OCI-LY3 (cell line): ENCODE results near the gene STIM1.

Source experiments
- H2AFZ ChIP-seq: fragments of 200-600, 300-600 bp; shearing (Covaris generic); 2 replicates; pipeline ENCODE4 v1.6.0; 2014; ENCODE audit warnings: antibody characterized with exemption, low read depth, low read length
- H3K27ac ChIP-seq: fragments of 200-600, 300-600 bp; sonication (generic); 2 replicates; pipeline ENCODE4 v1.5.1; 2014; ENCODE audit warnings: mild to moderate bottlenecking, low read length, moderate library complexity, mixed read lengths
- H3K27me3 ChIP-seq: fragments of 200-600, 300-600 bp; sonication (generic); 2 replicates; pipeline ENCODE4 v1.6.1; 2014; ENCODE audit warnings: low read depth, low read length, mixed read lengths
- H3K36me3 ChIP-seq: fragments of 200-600, 300-600 bp; sonication (generic); replicated peaks from 2 replicates; pipeline ENCODE3; 2014; ENCODE audit warnings: low read depth, low read length, mixed read lengths
- H3K4me1 ChIP-seq: fragments of 300-600, 200-600 bp; sonication (generic); 2 replicates; pipeline ENCODE4 v1.6.1; 2014; ENCODE audit warnings: low read length, mixed read lengths
- H3K4me2 ChIP-seq: fragments of 200-600, 300-600 bp; sonication (generic); 2 replicates; pipeline ENCODE4 v1.6.1; 2014; ENCODE audit warnings: low read length, mixed read lengths
- H3K4me3 ChIP-seq: fragments of 300-600, 200-600 bp; sonication (generic); 2 replicates; pipeline ENCODE4 v1.5.1; 2014; ENCODE audit warnings: antibody characterized with exemption, mild to moderate bottlenecking, low read length, moderate library complexity
- H3K79me2 ChIP-seq: fragments of 300-600, 200-600 bp; shearing (Covaris generic); 2 replicates; pipeline ENCODE4 v1.6.1; 2014; ENCODE audit warnings: mild to moderate bottlenecking, low read length, mixed read lengths
- H3K9ac ChIP-seq: fragments of 300-600, 200-600 bp; shearing (Covaris generic); 2 replicates; pipeline ENCODE4 v1.6.0; 2014; ENCODE audit warnings: mild to moderate bottlenecking, low read length, moderate library complexity
- H3K9me3 ChIP-seq: fragments of 200-600, 300-600 bp; shearing (Covaris generic); 2 replicates; pipeline ENCODE4 v1.6.1; 2014; ENCODE audit warnings: low read length, mixed read lengths; ENCODE audit not compliant: insufficient read depth
- H4K20me1 ChIP-seq: fragments of 200-600, 300-600 bp; sonication (generic); 2 replicates; pipeline ENCODE4 v1.6.1; 2016; ENCODE audit warnings: low read length, mixed read lengths; ENCODE audit not compliant: insufficient read depth
- EZH2phosphoT487 ChIP-seq: fragments of 200-600 bp; shearing (Covaris generic); IDR thresholded peaks from 2 replicates; pipeline ENCODE4 v1.6.1; 2018; ENCODE audit warnings: antibody characterized with exemption, mixed run types, low read depth
- TF ChIP-seq, protein P1 (sequence below): fragments of 200-600, 300-600 bp; sonication (generic); IDR thresholded peaks from 2 replicates; pipeline ENCODE4 v1.5.1; 2014; ENCODE audit warnings: antibody characterized with exemption, low read length, low read depth

The STIM1 gene

GRCh38 chr11:3838504-3838903, 17.0 kb upstream of the STIM1 start:
- peak overlapping the region; percentile 96; the same call in 1 of the 2 replicates for H3K9ac ChIP-seq
- H3K27ac ChIP-seq = no peak overlapping the region
- H3K4me1 ChIP-seq = peaks cover 48% of the 10 kb centered on the region
- no peaks in the 10 kb centered on the region for H3K9me3 ChIP-seq
- peak overlapping the region; percentile 97 for H3K4me2 ChIP-seq
- peaks cover 62% of the 10 kb centered on the region for H4K20me1 ChIP-seq
- H3K79me2 ChIP-seq = peaks cover 71% of the 10 kb centered on the region
- no peaks in the 10 kb centered on the region for H3K27me3 ChIP-seq
- no peak for TF ChIP-seq EZH2phosphoT487
- TF ChIP-seq, protein P1, sequence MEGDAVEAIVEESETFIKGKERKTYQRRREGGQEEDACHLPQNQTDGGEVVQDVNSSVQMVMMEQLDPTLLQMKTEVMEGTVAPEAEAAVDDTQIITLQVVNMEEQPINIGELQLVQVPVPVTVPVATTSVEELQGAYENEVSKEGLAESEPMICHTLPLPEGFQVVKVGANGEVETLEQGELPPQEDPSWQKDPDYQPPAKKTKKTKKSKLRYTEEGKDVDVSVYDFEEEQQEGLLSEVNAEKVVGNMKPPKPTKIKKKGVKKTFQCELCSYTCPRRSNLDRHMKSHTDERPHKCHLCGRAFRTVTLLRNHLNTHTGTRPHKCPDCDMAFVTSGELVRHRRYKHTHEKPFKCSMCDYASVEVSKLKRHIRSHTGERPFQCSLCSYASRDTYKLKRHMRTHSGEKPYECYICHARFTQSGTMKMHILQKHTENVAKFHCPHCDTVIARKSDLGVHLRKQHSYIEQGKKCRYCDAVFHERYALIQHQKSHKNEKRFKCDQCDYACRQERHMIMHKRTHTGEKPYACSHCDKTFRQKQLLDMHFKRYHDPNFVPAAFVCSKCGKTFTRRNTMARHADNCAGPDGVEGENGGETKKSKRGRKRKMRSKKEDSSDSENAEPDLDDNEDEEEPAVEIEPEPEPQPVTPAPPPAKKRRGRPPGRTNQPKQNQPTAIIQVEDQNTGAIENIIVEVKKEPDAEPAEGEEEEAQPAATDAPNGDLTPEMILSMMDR = no peak
- H3K36me3 ChIP-seq = peaks cover 38% of the 10 kb centered on the region
- H2AFZ ChIP-seq = no peak overlapping the region
- peak overlapping the region; percentile 95 for H3K4me3 ChIP-seq

DNA sequence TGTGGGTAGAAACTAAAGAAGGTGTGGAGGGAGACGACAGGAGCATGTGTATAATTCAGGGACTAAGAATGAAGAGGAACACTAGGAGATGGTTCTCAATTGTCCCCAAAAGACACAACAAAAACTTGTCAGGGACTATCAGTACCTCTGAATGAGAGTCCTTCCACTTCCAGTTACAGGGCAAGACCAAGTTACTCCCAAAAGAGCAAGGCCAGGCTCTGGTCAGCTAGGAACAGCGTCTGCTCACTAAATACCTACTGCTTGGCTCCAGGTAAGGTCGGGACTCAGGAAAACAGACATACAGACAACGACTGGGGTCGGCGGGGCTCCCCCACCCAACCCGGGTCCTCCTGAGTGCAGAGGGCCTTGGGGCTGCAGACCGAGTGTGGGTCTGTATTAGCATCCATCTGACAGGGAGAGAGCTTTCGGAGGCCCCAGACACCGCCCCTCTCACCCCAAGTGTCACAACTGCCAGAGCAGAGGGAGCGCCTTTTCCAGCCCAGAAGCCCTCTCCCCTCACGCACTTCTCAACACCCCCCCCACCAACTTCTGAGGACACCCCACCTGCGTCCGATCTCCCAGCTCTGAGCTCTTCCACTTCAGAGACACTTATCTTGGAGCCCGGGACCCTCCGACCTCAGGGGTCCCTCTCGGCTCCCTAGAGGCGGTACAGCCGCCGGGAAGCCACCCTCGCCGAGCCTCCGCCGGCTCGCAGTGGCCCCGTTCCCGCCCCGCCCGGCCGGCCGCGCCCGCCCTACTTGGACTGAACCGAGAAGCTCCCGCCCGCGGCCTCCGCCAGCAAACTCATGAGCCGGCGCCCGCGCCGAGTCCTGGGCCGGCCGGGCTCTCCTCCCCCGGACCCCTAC, 15.2 kb upstream of the STIM1 start:
- peak overlapping the region; percentile 15; the same call in 1 of the 2 replicates for H2AFZ ChIP-seq
- peak overlapping the region; percentile 95 for H3K4me3 ChIP-seq
- H3K9me3 ChIP-seq = no peaks in the 10 kb centered on the region
- peaks cover 54% of the 10 kb centered on the region for H3K79me2 ChIP-seq
- no peak for TF ChIP-seq EZH2phosphoT487
- TF ChIP-seq, protein P1 = no peak
- peaks cover 45% of the 10 kb centered on the region for H4K20me1 ChIP-seq
- no peaks in the 10 kb centered on the region for H3K27me3 ChIP-seq
- H3K27ac ChIP-seq = peak overlapping the region; percentile 85
- H3K4me2 ChIP-seq = peak overlapping the region; percentile 97
- H3K9ac ChIP-seq = peak overlapping the region; percentile 96
- H3K4me1 ChIP-seq = peaks cover 43% of the 10 kb centered on the region
- H3K36me3 ChIP-seq = peaks cover 22% of the 10 kb centered on the region

GRCh38 chr11:3840870-3841425, 14.5 kb upstream of the STIM1 start, which contains the start of gene RHOG:
TSS of gene RHOG (minus strand) at chr11:3840959. CDS start at chr11:3828138, 12,821 bp downstream.
- H3K9ac ChIP-seq = peak within 1 kb of the TSS; percentile 96
- H3K27me3 ChIP-seq = no peaks in the 10 kb centered on the region
- H3K4me3 ChIP-seq = peak within 1 kb of the TSS; percentile 95
- H3K9me3 ChIP-seq = no peaks in the 10 kb centered on the region
- H3K4me2 ChIP-seq = peak within 1 kb of the TSS; percentile 99
- peaks cover 47% of the 10 kb centered on the region for H3K79me2 ChIP-seq
- H3K36me3 ChIP-seq = peaks cover 16% of the 10 kb centered on the region
- H3K27ac ChIP-seq = peak within 1 kb of the TSS; percentile 85
- H4K20me1 ChIP-seq = peaks cover 38% of the 10 kb centered on the region
- TF ChIP-seq, protein P1 = no peak
- no peak for TF ChIP-seq EZH2phosphoT487
- H3K4me1 ChIP-seq = peaks cover 38% of the 10 kb centered on the region
- peak within 1 kb of the TSS; percentile 98 for H2AFZ ChIP-seq
